Measurements from ENCODE around the gene GPHN.

- no peak for TF ChIP-seq POLR2A (IDR thresholded peaks at IDR 0.05; ENCODE audit: low read depth, low read length)
- TF ChIP-seq, protein P1, sequence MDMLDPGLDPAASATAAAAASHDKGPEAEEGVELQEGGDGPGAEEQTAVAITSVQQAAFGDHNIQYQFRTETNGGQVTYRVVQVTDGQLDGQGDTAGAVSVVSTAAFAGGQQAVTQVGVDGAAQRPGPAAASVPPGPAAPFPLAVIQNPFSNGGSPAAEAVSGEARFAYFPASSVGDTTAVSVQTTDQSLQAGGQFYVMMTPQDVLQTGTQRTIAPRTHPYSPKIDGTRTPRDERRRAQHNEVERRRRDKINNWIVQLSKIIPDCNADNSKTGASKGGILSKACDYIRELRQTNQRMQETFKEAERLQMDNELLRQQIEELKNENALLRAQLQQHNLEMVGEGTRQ (IDR thresholded peaks at IDR 0.05; ENCODE audit: low read depth, low read length), result no peak
- no peak for TF ChIP-seq CTCF (conservative IDR thresholded peaks at IDR 0.05; ENCODE audit: low read depth, low read length)
- no peak for TF ChIP-seq SMC3 (IDR thresholded peaks at IDR 0.05; ENCODE audit: low read depth, low read length)
- no peak for TF ChIP-seq RAD21 (IDR thresholded peaks at IDR 0.05; ENCODE audit: low read length)
- no peak for TF ChIP-seq ELK1 (IDR thresholded peaks at IDR 0.05; ENCODE audit: borderline replicate concordance, low read depth, low read length)
- no peak for TF ChIP-seq MXI1 (IDR thresholded peaks at IDR 0.05; ENCODE audit: borderline replicate concordance, low read depth, low read length)
- TF ChIP-seq RFX5 (IDR thresholded peaks at IDR 0.05; ENCODE audit: low read depth, low read length), result no peak
- TF ChIP-seq BHLHE40 (IDR thresholded peaks at IDR 0.05; ENCODE audit: low read depth, low read length), result no peak
- no peak for TF ChIP-seq CEBPB (IDR thresholded peaks at IDR 0.05; ENCODE audit: low read depth, low read length)
- TF ChIP-seq RCOR1 (IDR thresholded peaks at IDR 0.05; ENCODE audit: insufficient replicate concordance, low read length), result no peak
- TF ChIP-seq NFE2L2 (IDR thresholded peaks at IDR 0.05; ENCODE audit: low read depth, low read length), result no peak
These were observed 24.6 kb upstream of the GPHN start for GRCh38 chr14:66483322-66483721.
